K562 (cell line): ENCODE measurements around the gene IRS2. TPM values are rescaled to one million over a fixed set of nuclear protein-coding genes. Genes with fewer than 3 reads are reported as not detected.
"Not testable (repeated sequence)": the region's sequence is repeated elsewhere in the genome, so short reads cannot be mapped to it uniquely, and the experiment has no call there.

Source experiments
- ATAC-seq: fragments of 200-7000 bp; cut with Tn5 transposase; 3 replicates; pipeline ENCODE4 v1.9.1; 2020; ENCODE audit warnings: moderate library complexity
- BruUV-seq: library from RNA; stranded (reverse); fragments of 400-500 nt; replicated peaks from 2 replicates; lab custom pipeline; 2021; lab: Mats Ljungman, UMichigan
- CTCF ChIA-PET: fragments of 300-600 bp; formaldehyde crosslinking; extraction: SDS; loops from one replicate; lab custom pipeline; 2021; ENCODE audit warnings: low intra/inter-chr PET ratio; lab: Yijun Ruan, JAX
- POLR2A ChIA-PET: fragments of 300-600, 350-650 bp; sonication (Branson Sonifier 250); formaldehyde crosslinking; extraction: SDS; loops from one replicate; lab custom pipeline; 2021; ENCODE audit warnings: antibody characterized with exemption, inconsistent platforms; lab: Yijun Ruan, JAX
- DNase-seq, 4 experiments: peaks; one replicate each; pipeline versions ENCODE4 v3.0.0 to v3.0.0-alpha.2; 2011 to 2018; ENCODE audit warnings: low spot score in 3 of 4, mixed read lengths in 3 of 4; ENCODE audit errors: extremely low read depth in 1 of 4
- FAIRE-seq: peaks from 2 replicates; lab custom pipeline; 2011; peaks lifted over from hg19 to GRCh38; lab: Jason Lieb, UNC
- H2AFZ ChIP-seq: 2 replicates; pipeline ENCODE4 v1.6.0; 2011; ENCODE audit warnings: low read depth, low read length, control low read depth, inconsistent platforms
- H3K27ac ChIP-seq: fragments of 200-600 bp; 3 replicates; pipeline ENCODE4 v1.8.0; 2011; ENCODE audit warnings: low read depth, mild to moderate bottlenecking, control low read depth, inconsistent platforms, low read length, moderate library complexity, mixed read lengths; ENCODE audit errors: extremely low read depth
- H3K27me3 ChIP-seq, 2 experiments: fragments of 300-600 bp in 1 of 2; 2 replicates in 1 of 2; 3 replicates in 1 of 2; pipeline versions ENCODE4 v1.6.0 to v1.8.0; 2011; ENCODE audit warnings: inconsistent platforms in 2 of 2, low read length in 2 of 2, mild to moderate bottlenecking in 1 of 2, mixed read lengths in 1 of 2, moderate library complexity in 1 of 2; ENCODE audit not compliant: control insufficient read depth in 2 of 2, insufficient read depth in 2 of 2
- H3K36me3 ChIP-seq: fragments of 300-600 bp; 3 replicates; pipeline ENCODE4 v1.8.0; 2011; ENCODE audit warnings: mild to moderate bottlenecking, low read length, inconsistent platforms; ENCODE audit not compliant: control insufficient read depth, insufficient read depth
- H3K4me1 ChIP-seq, 2 experiments: fragments of 200-600 bp in 1 of 2; replicated peaks in 1 of 2; 2 replicates in 1 of 2; 3 replicates in 1 of 2; pipeline versions ENCODE4 v1.5.1 to v1.8.0; 2011; ENCODE audit warnings: inconsistent platforms in 2 of 2, low read length in 2 of 2, mild to moderate bottlenecking in 1 of 2, mixed read lengths in 1 of 2, moderate library complexity in 1 of 2; ENCODE audit not compliant: control insufficient read depth in 2 of 2, insufficient read depth in 2 of 2
- H3K4me2 ChIP-seq: 2 replicates; pipeline ENCODE4 v1.6.1; 2011; ENCODE audit warnings: low read length, control low read depth, inconsistent platforms, mixed read lengths; ENCODE audit not compliant: insufficient read depth
- H3K4me3 ChIP-seq: fragments of 200-600 bp; sonication (generic), shearing (Covaris generic); 2 replicates; pipeline ENCODE4 v1.5.1; 2016; ENCODE audit warnings: control low read depth, inconsistent platforms
- H3K79me2 ChIP-seq: fragments of 200-600 bp; 3 replicates; pipeline ENCODE4 v1.8.0; 2011; ENCODE audit warnings: low read length, inconsistent platforms; ENCODE audit not compliant: control insufficient read depth, insufficient read depth
- H3K9ac ChIP-seq, 2 experiments: 2 replicates each; pipeline versions ENCODE4 v1.6.0 to v1.6.1; 2011; ENCODE audit warnings: low read depth in 2 of 2, low read length in 2 of 2, control low read depth in 1 of 2, inconsistent platforms in 1 of 2, mild to moderate bottlenecking in 1 of 2, mixed read lengths in 1 of 2; ENCODE audit not compliant: insufficient read depth in 1 of 2
- H3K9me1 ChIP-seq: one replicate; pipeline ENCODE4 v1.6.0; 2011; ENCODE audit warnings: inconsistent platforms, mild to moderate bottlenecking, low read length, moderate library complexity; ENCODE audit not compliant: control insufficient read depth, insufficient read depth
- H3K9me3 ChIP-seq: replicated peaks from 2 replicates; pipeline ENCODE4 v1.5.1; 2011; ENCODE audit warnings: low read depth, low read length, inconsistent platforms; ENCODE audit not compliant: control insufficient read depth, insufficient read depth
- H4K20me1 ChIP-seq: replicated peaks from 2 replicates; pipeline ENCODE4 v1.6.1; 2011; ENCODE audit warnings: low read length, inconsistent platforms, mixed read lengths; ENCODE audit not compliant: control insufficient read depth, insufficient read depth
- CEBPZ ChIP-seq: fragments of 150-350 bp; IDR thresholded peaks from 2 replicates; pipeline ENCODE4 v1.6.1; 2014; ENCODE audit warnings: low read depth, mild to moderate bottlenecking, low read length, borderline replicate concordance
- WGBS: fragments of 100-300 bp; shearing (Covaris generic); methylation state at CpG from one replicate; pipeline ENCODE4 v1.1.6; 2016; ENCODE audit warnings: low coverage, mixed read lengths; ENCODE audit not compliant: insufficient coverage; ENCODE audit errors: missing lambda C conversion rate; 5-methylcytosine and 5-hydroxymethylcytosine counted together
- in situ Hi-C: fragments of 300-500 bp; cut with MboI; formaldehyde crosslinking; loops from 4 replicates; pipeline ENCODE4 v1.15.0; 2018; ENCODE audit warnings: inconsistent platforms, mixed read lengths
- intact Hi-C: fragments of 100-400 bp; cut with micrococcal nuclease; formaldehyde crosslinking; loops from 2 replicates; pipeline ENCODE4 v1.14.2; 2022
- polyA plus RNA-seq, 8 experiments: library from polyadenylated mRNA; depleted of rRNA in 4 of 8; stranded (reverse) in 5 of 8; unstranded in 3 of 8; fragments of >200 nt; fragmentation: Nextera tagmentation in 2 of 8; fragmentation: Illumina TruSeq in 1 of 8; extraction: Ambion mirVana in 2 of 8; extraction: Trizol in 1 of 8; gene quantifications; 2 replicates each; pipeline versions ENCODE4 v1.2.1 to v1.2.3, GENCODE V29; 2011 to 2014; ENCODE audit warnings: inconsistent platforms in 1 of 8, missing spikeins in 1 of 8
- total RNA-seq, 7 experiments: library from RNA; depleted of rRNA in 6 of 7; stranded (reverse); fragments of >200 nt in 6 of 7; fragmentation: Illumina TruSeq in 2 of 7; extraction: Trizol in 2 of 7; gene quantifications; 2 replicates each; pipeline versions ENCODE4 v1.2.1 to v1.2.3, GENCODE V29; 2011 to 2021; ENCODE audit warnings: low replicate concordance in 1 of 7

IRS2 gene
- total and polyA plus RNA-seq, 9 of the 15 experiments (the other 6 are each of a cell fraction or from before 2014, with no cell fraction given), result 0.36 to 4.6 (median 0.63) TPM

- TF ChIP-seq CEBPZ, result no peak
Observed at GRCh38 chr13:109833071-109833470, 46.7 kb upstream of the IRS2 start (continued).

GRCh38 chr13:109828591-109829316 lies 42.4 kb upstream of the IRS2 start:
- BruUV-seq, H3K4me3 ChIP-seq, DNase-seq, in situ Hi-C loops, POLR2A ChIA-PET, H3K36me3 ChIP-seq, FAIRE-seq, intact Hi-C loops, H3K4me2 ChIP-seq, CTCF ChIA-PET, H2AFZ ChIP-seq, H3K9me1 ChIP-seq, H3K9ac ChIP-seq, H3K27ac ChIP-seq, H3K79me2 ChIP-seq, H3K27me3 ChIP-seq, H4K20me1 ChIP-seq, H3K4me1 ChIP-seq, H3K9me3 ChIP-seq, ATAC-seq: not testable (repeated sequence)
- WGBS, result 0% methylated on average over 9 of the region's 11 CpGs
